HL-60/S4 (cell line): Measurements from ENCODE around the gene TRIM63.
"Not testable (repeated sequence)": the region's sequence is repeated elsewhere in the genome, so short reads cannot be mapped to it uniquely, and the experiment has no call there.

Source experiments
- in situ Hi-C: fragments of 300-500 bp; cut with MboI; formaldehyde crosslinking; loops from 2 replicates; pipeline ENCODE4 v1.14.3; 2022; ENCODE audit warnings: low sequenced_read_pairs

Gene TRIM63

DNA sequence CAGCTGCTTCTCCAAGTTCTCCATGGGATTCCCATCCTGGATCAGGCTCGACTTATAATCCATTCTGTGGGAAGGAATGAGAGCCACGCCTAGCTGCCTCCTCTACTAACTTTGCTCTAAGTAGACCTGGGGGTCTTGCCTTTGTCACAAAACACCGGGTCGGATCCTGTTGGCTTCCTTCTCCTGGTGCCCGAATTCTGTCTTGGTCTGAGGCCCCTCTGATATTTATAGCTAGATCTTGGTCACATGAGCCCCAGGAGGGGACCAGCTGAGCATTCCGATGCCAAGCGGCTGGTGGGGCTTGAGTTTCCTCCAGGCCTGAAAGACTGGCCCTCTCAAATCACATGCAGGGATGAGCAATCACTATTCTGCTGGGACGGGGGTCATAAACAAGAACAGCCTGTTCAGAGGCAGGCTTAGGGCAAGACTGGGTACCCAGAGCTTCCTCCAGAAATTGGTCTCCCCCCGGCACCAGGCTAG lies at the start of gene TRIM63:
TSS of gene TRIM63 (minus strand) at position 199 of the 480 bp plus-strand sequence. CDS start at position 63, 136 bp downstream.
- in situ Hi-C loops: no loop called here

DNA sequence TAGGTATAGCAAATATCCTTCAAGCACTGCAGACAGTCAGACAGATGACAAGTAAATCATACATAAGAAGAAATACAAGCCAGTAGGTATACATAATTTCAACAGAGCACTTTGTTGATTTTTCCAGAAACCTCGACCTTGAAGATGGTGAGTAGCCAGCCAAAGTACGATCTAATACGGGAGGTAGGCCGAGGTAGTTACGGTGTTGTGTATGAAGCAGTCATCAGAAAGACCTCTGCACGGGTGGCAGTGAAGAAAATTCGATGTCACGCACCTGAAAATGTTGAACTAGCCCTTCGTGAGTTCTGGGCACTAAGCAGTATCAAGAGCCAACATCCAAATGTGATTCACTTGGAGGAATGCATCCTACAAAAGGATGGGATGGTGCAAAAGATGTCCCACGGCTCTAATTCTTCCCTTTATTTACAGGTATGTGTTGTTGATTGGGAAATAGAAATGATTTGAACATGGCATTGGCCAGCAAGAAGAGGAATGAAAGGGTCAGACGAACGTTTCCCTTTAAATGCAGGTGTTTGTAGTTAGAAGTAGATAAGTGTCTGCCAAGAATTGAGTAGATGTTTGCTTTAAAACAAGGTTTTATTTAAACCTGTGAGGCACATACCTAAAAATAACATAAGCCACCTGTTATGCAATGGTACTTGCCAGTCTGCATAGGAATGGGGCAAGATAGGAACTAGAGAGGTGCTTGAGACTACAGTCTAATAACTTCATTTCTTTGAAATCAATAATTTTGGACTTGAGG lies 46.9 kb upstream of the TRIM63 start:
- in situ Hi-C loops: no loop called here

DNA sequence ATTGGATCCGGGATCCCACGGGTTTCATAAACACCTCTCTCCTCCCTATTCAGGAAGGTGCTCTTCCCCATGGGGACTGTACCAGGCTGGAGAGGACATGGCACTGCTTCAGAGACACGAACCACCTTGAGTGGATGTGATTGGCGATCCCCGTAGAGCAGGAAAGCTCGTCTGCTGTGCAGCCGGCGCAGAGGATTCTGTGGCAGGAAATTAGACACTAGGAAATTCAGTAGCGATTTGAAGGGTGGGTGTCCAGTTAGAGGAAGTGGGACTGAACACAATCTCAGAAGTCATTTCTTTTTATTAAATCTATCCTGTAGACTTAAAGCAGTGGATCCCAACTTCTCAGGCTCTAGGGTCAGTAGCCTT lies 45.0 kb upstream of the TRIM63 start:
- in situ Hi-C loops: no loop called here

DNA sequence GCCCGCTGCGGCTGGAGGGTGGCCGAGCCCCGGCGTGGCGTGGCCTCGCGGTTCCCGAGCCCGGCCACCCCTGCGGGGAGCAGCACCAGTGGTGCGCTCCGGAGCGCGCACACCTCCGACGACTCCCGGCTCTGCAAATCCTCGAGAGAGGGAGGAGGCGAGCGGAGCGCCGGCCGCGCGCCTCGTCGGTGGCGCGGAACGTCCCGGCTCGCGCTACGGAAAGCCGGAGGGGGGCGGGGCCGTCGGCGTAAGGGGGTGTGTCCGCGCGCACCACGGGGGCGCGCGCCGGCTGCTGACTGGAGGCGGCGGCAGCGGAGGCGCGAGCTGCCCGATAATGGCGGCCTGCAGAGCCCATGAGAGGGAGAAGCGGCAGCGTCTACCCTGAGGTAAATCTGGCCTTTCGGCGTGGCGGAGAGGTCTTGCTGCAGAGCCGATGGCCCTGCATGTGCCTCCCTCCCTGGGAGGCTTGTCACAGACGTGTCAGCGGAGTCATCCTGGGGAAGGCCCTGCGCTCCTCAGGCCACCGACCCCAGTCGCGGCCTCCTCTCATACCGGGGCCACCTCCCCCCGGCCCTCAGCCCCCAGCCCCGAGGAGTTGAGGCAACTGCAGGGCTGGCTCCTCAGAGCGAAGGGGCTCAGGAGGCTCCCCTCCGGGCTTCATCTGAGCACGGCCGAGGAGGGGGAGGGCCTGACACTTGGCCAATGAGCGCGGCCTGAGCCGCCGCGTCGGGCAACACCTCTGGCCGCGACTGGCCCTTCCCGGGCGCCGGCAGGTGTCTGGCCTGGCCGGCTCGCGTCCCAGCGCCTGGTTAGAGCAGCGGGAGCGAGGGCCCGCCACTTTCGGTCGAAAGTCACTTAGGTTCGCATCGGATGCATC lies 44.3 kb upstream of the TRIM63 start, which contains the start of gene PDIK1L:
TSS of gene PDIK1L (plus strand) at position 295 of the 877 bp plus-strand sequence. CDS start 2,485 bp downstream, outside the sequence.
- in situ Hi-C loops: no loop called here

DNA sequence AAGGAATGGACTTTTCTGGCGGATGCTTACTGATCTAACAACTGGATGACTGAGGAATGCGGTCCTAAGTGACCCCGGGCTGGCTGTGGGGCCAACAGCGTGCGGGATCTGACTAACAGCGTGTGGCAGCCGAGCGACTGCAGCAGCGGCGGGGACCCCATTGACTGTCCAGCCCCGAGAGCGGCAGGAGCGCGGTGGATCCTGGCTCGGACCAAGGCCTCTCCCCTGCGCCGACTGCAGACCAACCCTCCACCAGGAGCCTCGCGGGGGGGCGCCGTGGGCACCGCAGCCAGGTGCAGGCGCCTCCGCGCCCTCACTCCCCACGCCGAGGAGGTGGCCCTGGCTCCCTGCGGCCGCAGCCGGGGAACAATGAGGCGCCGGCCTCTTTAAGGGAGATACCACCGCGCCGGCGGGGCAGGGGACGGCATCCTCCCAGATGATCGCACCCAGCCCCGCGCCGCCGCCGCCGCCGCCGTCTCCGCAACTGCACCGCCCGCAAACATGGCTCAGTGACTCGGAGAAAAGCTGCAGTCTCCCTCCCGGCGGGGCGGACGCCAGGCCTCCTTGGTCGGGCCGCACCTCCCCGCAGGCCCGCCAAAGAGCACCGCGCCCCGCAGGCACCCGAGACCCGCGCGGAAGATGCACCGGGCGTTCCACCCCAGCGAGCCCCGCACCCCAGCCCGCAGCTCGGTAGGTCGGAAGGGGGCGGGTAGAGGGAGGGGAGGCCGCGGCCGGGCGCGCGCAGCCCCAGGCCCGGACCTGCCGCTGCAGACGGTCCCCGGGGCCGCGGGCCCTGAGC lies 43.5 kb upstream of the TRIM63 start:
- in situ Hi-C loops: no loop called here

DNA sequence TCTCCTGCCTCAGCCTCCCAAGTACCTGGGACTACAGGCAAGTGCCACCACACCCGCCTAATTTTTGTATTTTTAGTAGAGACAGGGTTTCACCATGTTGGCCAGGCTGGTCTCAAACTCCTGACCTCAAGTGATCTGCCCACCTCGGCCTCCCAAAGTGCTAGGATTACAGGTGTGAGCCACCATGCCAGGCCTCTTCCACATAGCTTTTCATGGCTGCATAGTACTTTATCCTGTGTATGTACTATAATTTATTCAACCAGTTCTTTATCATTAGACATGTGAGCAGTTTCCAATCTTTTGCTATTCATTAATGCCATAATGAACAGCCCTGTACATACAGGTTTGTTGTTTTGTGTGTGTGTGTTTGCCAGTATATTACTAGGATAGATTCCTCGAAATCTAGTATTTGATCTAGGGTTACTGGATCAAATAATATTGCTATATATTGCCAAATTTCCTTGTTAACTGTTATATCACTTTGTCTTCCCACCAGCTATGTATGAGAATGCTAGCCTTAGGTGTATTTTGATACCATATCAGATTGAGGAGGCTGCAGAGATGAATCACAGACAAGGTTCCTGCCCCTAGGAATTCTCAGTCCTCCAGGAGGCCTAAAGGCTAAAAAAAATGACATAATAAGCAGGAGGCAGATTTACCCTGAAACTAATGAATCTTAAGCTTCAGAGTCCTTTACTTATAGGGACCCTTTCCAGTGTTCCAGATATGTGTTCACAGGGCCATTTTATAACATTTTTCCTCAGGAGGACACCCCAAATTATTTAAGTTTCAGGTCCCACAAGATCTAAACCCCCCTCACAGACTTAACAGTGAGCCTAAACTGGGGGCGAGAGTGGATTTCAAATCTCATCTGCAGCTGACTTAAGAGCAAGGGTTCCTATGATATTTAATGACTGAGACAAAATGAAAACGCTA lies 42.1 kb upstream of the TRIM63 start:
- in situ Hi-C loops: loop anchor here (5.0 kb wide), 1 partner anchor 38 kb away; no protein-coding TSS in a partner anchor

DNA sequence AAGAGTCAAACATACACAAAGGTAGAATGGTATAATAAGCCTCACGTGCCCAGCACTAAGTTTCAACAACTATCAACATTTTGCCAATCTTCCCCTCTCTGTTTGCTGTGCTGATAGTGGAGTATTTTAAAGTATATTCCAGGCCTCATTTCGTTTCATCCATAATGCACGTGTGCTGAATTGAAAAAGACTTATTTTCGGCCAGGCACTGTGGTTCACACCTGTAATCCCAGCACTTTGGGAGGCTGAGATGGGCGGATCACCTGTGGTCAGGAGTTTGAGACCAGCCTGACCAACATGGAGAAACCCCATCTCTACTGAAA lies 37.8 kb upstream of the TRIM63 start:
- in situ Hi-C loops: loop anchor here (5.0 kb wide), 1 partner anchor 42 kb away; no protein-coding TSS in a partner anchor

DNA sequence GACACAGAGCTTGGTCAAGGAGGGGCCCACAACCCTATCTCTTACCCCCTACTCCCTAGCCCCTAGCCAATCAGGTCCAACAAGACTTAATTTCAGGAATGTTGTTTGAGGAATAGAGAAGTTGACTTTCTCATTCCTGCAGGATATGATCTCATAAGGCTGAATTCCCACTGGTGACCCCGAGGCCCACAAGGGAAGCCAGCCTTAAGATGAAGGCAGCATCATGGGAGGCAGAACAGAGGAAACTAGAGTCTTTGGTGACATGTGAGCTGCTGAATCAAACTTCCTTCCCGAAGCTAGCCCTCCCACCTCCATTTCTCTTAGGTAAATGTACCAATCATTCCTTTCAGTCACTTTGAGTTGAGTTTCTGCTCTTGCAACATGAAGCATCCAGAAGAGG lies 35.1 kb upstream of the TRIM63 start:
- in situ Hi-C loops: no loop called here

DNA sequence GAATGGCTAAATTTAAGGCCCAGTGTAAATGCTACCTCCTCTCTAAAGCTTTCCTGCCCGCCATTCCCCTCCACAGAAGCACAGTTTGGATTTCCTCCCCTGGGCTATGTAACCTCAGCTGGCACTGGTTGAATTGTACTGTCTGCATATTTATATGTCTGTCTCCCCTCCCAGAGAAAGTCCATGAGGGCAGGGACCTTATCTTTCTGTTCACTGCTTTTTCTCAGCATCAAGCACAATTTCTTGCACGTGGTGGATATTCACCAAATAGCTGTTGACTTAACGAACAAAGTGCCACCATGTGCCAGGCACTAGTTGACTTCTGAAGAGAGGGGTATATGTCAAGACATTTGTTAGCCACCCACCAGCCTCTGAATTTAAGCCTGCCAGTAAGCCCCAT lies 34.7 kb upstream of the TRIM63 start:
- in situ Hi-C loops: no loop called here

DNA sequence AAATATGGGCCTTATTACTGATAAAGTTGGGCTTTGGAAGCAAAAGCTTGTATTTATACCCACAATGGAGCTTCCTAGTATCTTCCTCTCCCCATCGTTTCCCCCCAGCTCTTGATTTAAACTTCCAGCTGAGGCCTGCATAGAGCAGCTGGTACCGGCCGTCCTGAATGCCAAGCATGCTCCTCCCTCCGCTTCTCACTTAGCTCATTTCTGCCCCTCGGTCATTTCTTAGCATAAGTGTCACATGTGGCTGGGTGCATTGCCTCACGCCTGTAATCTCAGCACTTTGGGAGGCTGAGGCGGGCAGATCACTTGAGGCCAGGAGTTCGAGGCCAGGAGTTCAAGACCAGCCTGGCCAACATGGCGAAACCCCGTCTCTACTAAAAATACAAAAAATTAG lies 32.8 kb upstream of the TRIM63 start:
- in situ Hi-C loops: not testable (repeated sequence)

DNA sequence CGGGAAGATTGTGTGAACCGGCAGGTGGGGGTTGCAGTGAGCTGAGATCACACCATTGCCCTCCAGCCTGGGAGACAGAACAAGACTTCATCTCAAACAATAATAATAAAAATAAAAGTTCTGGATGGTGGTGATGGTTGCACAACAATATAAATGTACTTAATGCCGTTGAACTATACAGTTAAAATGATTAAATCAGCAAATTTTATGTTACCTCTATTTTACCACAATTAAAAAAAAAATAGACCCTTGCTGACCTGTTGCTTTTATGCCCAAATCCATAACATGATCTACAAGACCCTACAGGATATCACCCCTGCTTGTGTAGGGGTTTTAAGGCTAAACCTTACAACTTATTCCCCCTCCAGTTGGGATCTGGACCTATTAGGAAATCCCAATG lies 32.4 kb upstream of the TRIM63 start:
- in situ Hi-C loops: no loop called here

DNA sequence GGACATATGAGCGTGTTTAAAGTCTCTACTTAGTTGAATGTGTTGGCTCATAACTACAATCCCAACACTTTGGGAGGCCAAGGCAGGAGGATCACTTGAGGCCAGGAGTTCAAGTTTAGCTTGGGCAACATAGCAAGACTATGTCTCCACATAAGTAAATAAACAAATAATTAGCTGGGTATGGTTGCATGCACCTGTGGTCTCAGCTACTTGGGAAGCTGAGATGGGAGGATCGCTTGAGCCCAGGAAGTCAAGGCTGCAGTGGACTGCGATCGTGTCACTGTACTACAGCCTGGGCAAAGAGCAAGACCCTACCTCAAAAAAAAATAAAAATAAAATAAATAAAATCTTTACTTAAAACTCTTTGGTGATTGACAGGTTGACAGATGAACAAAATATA lies 31.2 kb upstream of the TRIM63 start:
- in situ Hi-C loops: no loop called here

DNA sequence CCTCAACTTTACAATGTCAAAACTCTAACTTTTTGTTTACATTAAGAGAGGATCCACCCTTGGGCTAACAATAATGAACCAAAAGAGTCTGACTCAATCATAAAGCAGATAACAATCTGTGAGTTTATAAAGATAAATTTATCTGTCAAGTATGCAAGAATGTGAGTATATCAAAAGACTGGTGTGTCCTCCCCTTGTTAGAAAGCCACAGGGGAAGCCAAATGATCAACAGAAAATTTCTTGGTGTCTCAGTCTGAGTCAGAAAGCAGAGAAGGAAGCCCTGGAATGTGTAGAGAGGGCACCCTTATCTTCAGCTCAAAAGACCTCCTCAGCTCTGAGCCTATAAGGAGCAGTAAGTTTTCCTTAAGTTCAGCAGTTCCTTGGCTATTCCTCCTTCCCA lies 30.3 kb upstream of the TRIM63 start:
- in situ Hi-C loops: no loop called here

DNA sequence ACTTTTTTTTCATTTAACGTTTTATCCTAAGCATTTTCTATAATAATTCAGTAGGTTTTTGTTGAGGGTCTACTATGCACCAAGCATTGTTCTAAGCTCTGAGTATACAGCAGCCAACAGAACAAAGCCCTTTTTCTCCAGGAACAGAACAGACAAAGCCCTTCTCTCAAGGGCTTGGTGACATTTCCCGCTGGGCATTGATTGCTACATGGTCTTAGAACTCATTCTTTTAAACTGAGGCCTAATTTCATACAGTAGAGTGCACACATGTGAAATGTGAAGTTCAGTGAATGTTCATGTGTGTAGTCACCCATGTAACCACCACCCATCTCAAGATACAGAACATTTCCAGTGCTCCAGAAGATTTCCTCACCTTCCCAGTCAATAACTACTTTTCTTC lies 29.0 kb upstream of the TRIM63 start:
- in situ Hi-C loops: no loop called here

DNA sequence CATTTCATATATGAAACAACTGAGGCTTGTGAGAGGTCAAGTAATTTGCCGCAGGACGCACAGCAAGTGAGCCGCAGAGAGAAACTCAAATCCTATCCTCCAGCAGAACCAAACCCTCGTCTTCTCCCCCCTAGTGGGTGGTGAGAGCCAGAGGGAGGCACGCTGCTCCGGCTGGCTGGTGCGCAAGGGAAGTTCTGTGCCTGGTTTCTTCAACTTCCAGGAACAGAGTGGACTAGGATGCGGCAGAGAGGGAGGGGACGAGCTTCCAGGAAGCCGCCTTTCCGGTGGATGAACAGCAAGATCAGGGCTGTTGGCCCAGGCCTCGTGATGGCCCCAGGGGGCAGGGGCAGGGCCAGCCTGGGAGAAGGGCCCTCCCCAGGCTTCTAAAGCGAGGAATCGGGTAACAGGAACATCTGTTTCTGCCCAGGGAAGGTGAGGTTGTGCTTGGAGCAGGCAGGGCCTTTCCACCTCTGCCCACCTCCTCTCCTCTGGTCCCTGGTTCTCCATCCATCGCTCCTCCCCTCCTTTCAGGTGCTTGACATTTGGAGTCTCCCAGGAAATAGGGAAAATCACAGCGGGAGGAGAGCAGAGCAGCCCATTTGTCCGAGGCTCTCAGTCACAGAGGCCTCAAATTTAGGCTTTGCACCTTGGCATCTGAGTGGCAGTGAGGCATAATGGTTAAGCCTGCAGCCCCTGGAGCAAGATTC lies 27.4 kb upstream of the TRIM63 start:
- in situ Hi-C loops: no loop called here

DNA sequence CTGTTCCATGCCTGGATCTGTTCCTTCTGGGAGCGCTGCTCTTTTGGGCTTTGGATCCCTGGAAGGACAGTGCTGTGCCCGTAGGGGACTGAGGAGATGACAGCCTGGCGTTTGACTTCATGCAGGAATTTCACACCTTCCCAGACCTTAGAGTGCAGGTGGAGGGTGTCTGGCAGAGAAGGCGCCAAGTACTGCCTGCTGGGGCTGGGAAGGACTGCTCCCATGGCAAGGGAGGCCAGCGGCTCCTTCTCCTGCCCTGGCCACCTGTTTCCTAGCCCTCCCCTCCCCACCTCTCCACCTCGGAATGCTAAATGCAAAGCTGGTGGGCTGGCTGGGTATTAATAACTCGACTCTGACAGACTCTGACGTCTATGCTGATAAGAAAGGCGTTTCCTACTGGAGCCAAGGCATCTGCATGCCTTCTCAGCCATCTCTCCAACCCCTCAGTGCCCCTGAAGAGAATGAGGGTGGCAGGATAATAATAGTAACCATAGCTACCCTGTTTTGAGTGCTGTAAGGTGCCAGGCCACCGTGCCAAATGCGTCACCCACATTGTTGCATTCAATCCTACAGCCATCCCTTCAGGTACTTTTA lies 26.7 kb upstream of the TRIM63 start:
- in situ Hi-C loops: no loop called here

DNA sequence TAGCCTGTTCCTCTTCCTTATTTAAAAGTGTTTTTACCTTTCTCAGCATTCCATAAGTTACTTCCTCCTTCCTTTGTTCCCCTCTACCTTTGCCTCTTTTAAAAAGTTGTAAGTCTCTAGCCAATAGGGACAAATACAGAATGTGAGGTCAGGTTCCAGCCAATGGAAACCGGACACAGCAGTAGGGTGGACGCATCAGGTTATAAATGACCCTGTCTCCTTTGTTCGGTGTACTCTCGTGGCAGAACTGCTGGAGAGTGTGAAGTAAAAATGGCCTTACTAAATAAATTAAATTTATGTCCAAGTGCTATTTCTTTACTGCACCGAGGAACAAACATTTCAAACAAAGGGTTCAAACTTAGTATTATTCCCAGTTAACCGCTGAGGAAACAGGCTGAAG lies 26.1 kb upstream of the TRIM63 start:
- in situ Hi-C loops: not testable (repeated sequence)

DNA sequence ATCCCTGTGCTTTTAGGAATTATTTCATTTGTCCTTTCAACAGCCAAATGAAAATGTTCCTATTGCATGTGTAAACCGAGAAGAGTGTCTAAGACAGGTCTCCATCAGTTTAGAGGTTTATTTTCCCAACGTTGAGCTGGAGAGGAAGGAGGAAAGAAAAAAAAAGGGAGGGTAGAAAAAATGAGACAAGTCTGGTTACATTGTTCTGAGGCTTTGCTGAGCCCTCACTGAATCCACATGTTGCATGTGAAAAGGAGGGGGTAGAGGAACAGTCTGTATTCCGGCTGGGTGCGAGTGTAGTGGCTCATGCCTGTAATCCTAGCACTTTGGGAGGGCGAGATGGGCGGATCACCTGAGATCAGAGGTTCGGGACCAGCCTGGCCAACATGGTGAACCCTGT lies 25.0 kb upstream of the TRIM63 start:
- in situ Hi-C loops: no loop called here

DNA sequence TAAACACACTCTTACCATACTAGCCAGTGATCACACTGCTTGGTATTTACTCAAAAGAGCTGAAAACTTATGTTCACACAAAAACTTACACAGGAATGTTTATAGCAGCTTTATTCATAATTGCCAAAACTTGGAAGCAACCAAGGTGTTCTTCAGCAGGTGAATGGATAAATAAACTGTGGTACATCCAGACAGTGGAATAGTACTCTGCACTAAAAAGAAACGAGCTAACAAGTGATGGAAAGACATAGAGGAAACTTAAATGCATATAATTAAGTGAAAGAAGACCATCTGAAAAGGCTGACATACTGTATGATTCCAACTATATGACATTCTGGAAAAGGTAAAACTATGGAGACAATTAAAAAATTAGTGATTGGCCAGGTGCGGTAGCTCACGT lies 23.5 kb upstream of the TRIM63 start:
- in situ Hi-C loops: no loop called here
